ENCODE measurements around the gene CEND1. TPM values are rescaled to one million over a fixed set of nuclear protein-coding genes. Genes with fewer than 3 reads are reported as not detected.
A peak's percentile ranks its signal among the peaks of the same experiment; 100 is the strongest.

CEND1 gene
- total RNA-seq, 1 experiment from 2014 or later: 2.7 TPM

GRCh38 chr11:802693-803466 is 13.0 kb upstream of the CEND1 start:
- ChIA-PET POLR2A (no interaction called here), CTCF (interaction anchor here (0.7 to 1.1 kb wide), 3 partner anchors 12 to 38 kb away, joined by 3 read pairs; no protein-coding TSS in a partner anchor)
- H3K36me3 Mint-ChIP-seq: no peaks in the 10 kb centered on the region
- no peaks in the 10 kb centered on the region for H3K9me3 Mint-ChIP-seq
- TF ChIP-seq SP1 (CRISPR knock-in tag; conservative IDR thresholded peaks at IDR 0.05): no peak
- no peak for TF ChIP-seq NR3C1 (CRISPR knock-in tag; conservative IDR thresholded peaks at IDR 0.05; ENCODE audit: low read depth)
- no peak for TF ChIP-seq RELA (CRISPR knock-in tag; IDR thresholded peaks at IDR 0.05; ENCODE audit: borderline replicate concordance)
- no peak for TF ChIP-seq FOXJ3 (CRISPR knock-in tag; IDR thresholded peaks at IDR 0.05; ENCODE audit: borderline replicate concordance)
- TF ChIP-seq, protein P1, sequence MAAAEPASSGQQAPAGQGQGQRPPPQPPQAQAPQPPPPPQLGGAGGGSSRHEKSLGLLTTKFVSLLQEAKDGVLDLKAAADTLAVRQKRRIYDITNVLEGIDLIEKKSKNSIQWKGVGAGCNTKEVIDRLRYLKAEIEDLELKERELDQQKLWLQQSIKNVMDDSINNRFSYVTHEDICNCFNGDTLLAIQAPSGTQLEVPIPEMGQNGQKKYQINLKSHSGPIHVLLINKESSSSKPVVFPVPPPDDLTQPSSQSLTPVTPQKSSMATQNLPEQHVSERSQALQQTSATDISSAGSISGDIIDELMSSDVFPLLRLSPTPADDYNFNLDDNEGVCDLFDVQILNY (CRISPR knock-in tag; IDR thresholded peaks at IDR 0.05): no peak
- TF ChIP-seq KAT7 (CRISPR knock-in tag; IDR thresholded peaks at IDR 0.05; ENCODE audit: borderline replicate concordance): no peak
- TF ChIP-seq ZNF532 (CRISPR knock-in tag; IDR thresholded peaks at IDR 0.05; ENCODE audit: borderline replicate concordance): no peak
- TF ChIP-seq, protein P2, sequence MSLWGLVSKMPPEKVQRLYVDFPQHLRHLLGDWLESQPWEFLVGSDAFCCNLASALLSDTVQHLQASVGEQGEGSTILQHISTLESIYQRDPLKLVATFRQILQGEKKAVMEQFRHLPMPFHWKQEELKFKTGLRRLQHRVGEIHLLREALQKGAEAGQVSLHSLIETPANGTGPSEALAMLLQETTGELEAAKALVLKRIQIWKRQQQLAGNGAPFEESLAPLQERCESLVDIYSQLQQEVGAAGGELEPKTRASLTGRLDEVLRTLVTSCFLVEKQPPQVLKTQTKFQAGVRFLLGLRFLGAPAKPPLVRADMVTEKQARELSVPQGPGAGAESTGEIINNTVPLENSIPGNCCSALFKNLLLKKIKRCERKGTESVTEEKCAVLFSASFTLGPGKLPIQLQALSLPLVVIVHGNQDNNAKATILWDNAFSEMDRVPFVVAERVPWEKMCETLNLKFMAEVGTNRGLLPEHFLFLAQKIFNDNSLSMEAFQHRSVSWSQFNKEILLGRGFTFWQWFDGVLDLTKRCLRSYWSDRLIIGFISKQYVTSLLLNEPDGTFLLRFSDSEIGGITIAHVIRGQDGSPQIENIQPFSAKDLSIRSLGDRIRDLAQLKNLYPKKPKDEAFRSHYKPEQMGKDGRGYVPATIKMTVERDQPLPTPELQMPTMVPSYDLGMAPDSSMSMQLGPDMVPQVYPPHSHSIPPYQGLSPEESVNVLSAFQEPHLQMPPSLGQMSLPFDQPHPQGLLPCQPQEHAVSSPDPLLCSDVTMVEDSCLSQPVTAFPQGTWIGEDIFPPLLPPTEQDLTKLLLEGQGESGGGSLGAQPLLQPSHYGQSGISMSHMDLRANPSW (CRISPR knock-in tag; conservative IDR thresholded peaks at IDR 0.05; ENCODE audit: low read depth): no peak
- TF ChIP-seq IRF2 (CRISPR knock-in tag; IDR thresholded peaks at IDR 0.05; ENCODE audit: borderline replicate concordance, low read depth): no peak
- no peak for TF ChIP-seq CBFB (CRISPR knock-in tag; IDR thresholded peaks at IDR 0.05; ENCODE audit: low read depth)
- no peak for TF ChIP-seq ZNF423 (CRISPR knock-in tag; IDR thresholded peaks at IDR 0.05)
- TF ChIP-seq FOXK1 (CRISPR knock-in tag; IDR thresholded peaks at IDR 0.05): no peak
- no peak for TF ChIP-seq ETV6 (CRISPR knock-in tag; IDR thresholded peaks at IDR 0.05)
- no peak for TF ChIP-seq FOXP1 (CRISPR knock-in tag; IDR thresholded peaks at IDR 0.05; ENCODE audit: borderline replicate concordance)
- TF ChIP-seq TCF7 (CRISPR knock-in tag; IDR thresholded peaks at IDR 0.05; ENCODE audit: low read depth): no peak
- no peak for TF ChIP-seq NFYB (CRISPR knock-in tag; conservative IDR thresholded peaks at IDR 0.05; ENCODE audit: low read depth)
- TF ChIP-seq NR2C2 (CRISPR knock-in tag; IDR thresholded peaks at IDR 0.05): no peak
- ATAC-seq: no peak
- 0 out of 2 replicates have a peak overlapping the region, but pooled peaks have one; percentile 14 for H3K4me3 Mint-ChIP-seq
- no peak for DNase-seq (ENCODE audit: low spot score)
- peaks cover 13% of the 10 kb centered on the region for H3K4me1 Mint-ChIP-seq
- H3K27me3 Mint-ChIP-seq (ENCODE audit: low read depth): no peaks in the 10 kb centered on the region
- no peak overlapping the region for H3K27ac Mint-ChIP-seq

Data from WTC11 (cell line).